ENCODE results near the gene TMEM37. TPM values are rescaled to one million over a fixed set of nuclear protein-coding genes. Genes with fewer than 3 reads are reported as not detected.

TMEM37 gene
- total RNA-seq, 1 experiment from 2014 or later = 13.8 TPM

GRCh38 chr2:119478978-119479295 is 47.3 kb downstream of the TMEM37 start:
- peaks cover 11% of the 10 kb centered on the region for H3K4me1 ChIP-seq (ENCODE audit: insufficient read depth, low read length, poor library complexity, severe bottlenecking)
- ChIA-PET POLR2A (ENCODE audit: low non-redundant PET) (no interaction called here), CTCF (no interaction called here)
- no peak overlapping the region for H3K27ac ChIP-seq (ENCODE audit: low read depth, low read length, poor library complexity, severe bottlenecking)
- DNase-seq (ENCODE audit: low spot score) = no peak
- H3K36me3 ChIP-seq (ENCODE audit: insufficient read depth, low read length, poor library complexity, severe bottlenecking) = no peaks in the 10 kb centered on the region
- H3K27me3 ChIP-seq (replicated peaks; ENCODE audit: insufficient read depth, low read depth, low read length, poor library complexity) = no peaks in the 10 kb centered on the region
- H3K9me3 ChIP-seq (ENCODE audit: low read depth, low read length, poor library complexity, severe bottlenecking) = no peaks in the 10 kb centered on the region
- H3K4me3 ChIP-seq (ENCODE audit: low read depth, low read length, poor library complexity, severe bottlenecking) = no peak overlapping the region
- intact Hi-C loops (cut with micrococcal nuclease; ENCODE audit: unreplicated experiment) = loop anchor here (5.0 to 10.0 kb wide), 2 partner anchors 247 to 466 kb away; no protein-coding TSS in a partner anchor
- TF ChIP-seq EZH2 (IDR thresholded peaks at IDR 0.05; ENCODE audit: borderline replicate concordance, low read depth, low read length, poor library complexity, severe bottlenecking) = no peak
- no peak for TF ChIP-seq CTCF (conservative IDR thresholded peaks at IDR 0.05; ENCODE audit: low read depth, low read length)
- no TSS peak for BruUV-seq (replicated peaks)

GRCh38 chr2:119480184-119480583 is 48.5 kb downstream of the TMEM37 start:
- Histone ChIP-seq H3K27ac (ENCODE audit: low read depth, low read length, poor library complexity, severe bottlenecking) (no peak overlapping the region), H3K27me3 (replicated peaks; ENCODE audit: insufficient read depth, low read depth, low read length, poor library complexity) (no peaks in the 10 kb centered on the region), H3K9me3 (ENCODE audit: low read depth, low read length, poor library complexity, severe bottlenecking) (no peaks in the 10 kb centered on the region), H3K36me3 (ENCODE audit: insufficient read depth, low read length, poor library complexity, severe bottlenecking) (no peaks in the 10 kb centered on the region), H3K4me1 (ENCODE audit: insufficient read depth, low read length, poor library complexity, severe bottlenecking) (peaks cover 11% of the 10 kb centered on the region), H3K4me3 (ENCODE audit: low read depth, low read length, poor library complexity, severe bottlenecking) (no peak overlapping the region)
- TF ChIP-seq EZH2 (IDR thresholded peaks at IDR 0.05; ENCODE audit: borderline replicate concordance, low read depth, low read length, poor library complexity, severe bottlenecking) (no peak), CTCF (conservative IDR thresholded peaks at IDR 0.05; ENCODE audit: low read depth, low read length) (no peak)
- CTCF ChIA-PET = no interaction called here
- intact Hi-C loops (cut with micrococcal nuclease; ENCODE audit: unreplicated experiment) = no loop called here
- POLR2A ChIA-PET (ENCODE audit: low non-redundant PET) = no interaction called here
- BruUV-seq (replicated peaks) = no TSS peak
- DNase-seq (ENCODE audit: low spot score) = no peak

GRCh38 chr2:119480718-119481142 is 49.1 kb downstream of the TMEM37 start:
- no peak overlapping the region for H3K27ac ChIP-seq (ENCODE audit: low read depth, low read length, poor library complexity, severe bottlenecking)
- H3K4me3 ChIP-seq (ENCODE audit: low read depth, low read length, poor library complexity, severe bottlenecking) = no peak overlapping the region
- H3K36me3 ChIP-seq (ENCODE audit: insufficient read depth, low read length, poor library complexity, severe bottlenecking) = no peaks in the 10 kb centered on the region
- no peak for TF ChIP-seq CTCF (conservative IDR thresholded peaks at IDR 0.05; ENCODE audit: low read depth, low read length)
- TF ChIP-seq EZH2 (IDR thresholded peaks at IDR 0.05; ENCODE audit: borderline replicate concordance, low read depth, low read length, poor library complexity, severe bottlenecking) = no peak
- H3K4me1 ChIP-seq (ENCODE audit: insufficient read depth, low read length, poor library complexity, severe bottlenecking) = peaks cover 10% of the 10 kb centered on the region
- no TSS peak for BruUV-seq (replicated peaks)
- ChIA-PET CTCF (no interaction called here), POLR2A (ENCODE audit: low non-redundant PET) (no interaction called here)
- H3K9me3 ChIP-seq (ENCODE audit: low read depth, low read length, poor library complexity, severe bottlenecking) = no peaks in the 10 kb centered on the region
- no peak for DNase-seq (ENCODE audit: low spot score)
- no peaks in the 10 kb centered on the region for H3K27me3 ChIP-seq (replicated peaks; ENCODE audit: insufficient read depth, low read depth, low read length, poor library complexity)
- intact Hi-C loops (cut with micrococcal nuclease; ENCODE audit: unreplicated experiment) = no loop called here
